Neural cell (in vitro differentiated cells): Measurements from ENCODE around the gene RBBP6.

Source experiments
- CTCF ChIP-seq: fragments of 450-650 bp; IDR thresholded peaks from 2 replicates; pipeline ENCODE4 v1.5.1; 2014; ENCODE audit warnings: antibody characterized with exemption, mild to moderate bottlenecking, moderate library complexity; ENCODE audit not compliant: poor library complexity, severe bottlenecking
- EP300 ChIP-seq: fragments of 450-650 bp; conservative IDR thresholded peaks from 2 replicates; pipeline ENCODE4 v1.6.1; 2014; ENCODE audit warnings: antibody characterized with exemption, mild to moderate bottlenecking, moderate library complexity; ENCODE audit not compliant: poor library complexity, severe bottlenecking
- EZH2 ChIP-seq: fragments of 200-600, 300-800 bp; shearing (Covaris generic), sonication (generic); IDR thresholded peaks from 2 replicates; pipeline ENCODE4 v1.6.1; 2014; ENCODE audit warnings: antibody characterized with exemption, low read length, borderline replicate concordance, mild to moderate bottlenecking; ENCODE audit not compliant: insufficient read depth, poor library complexity, severe bottlenecking
- MXI1 ChIP-seq: fragments of 450-650 bp; conservative IDR thresholded peaks from 2 replicates; pipeline ENCODE4 v1.6.1; 2014; ENCODE audit warnings: antibody characterized with exemption, mild to moderate bottlenecking; ENCODE audit not compliant: poor library complexity, severe bottlenecking
- POLR2AphosphoS5 ChIP-seq: IDR thresholded peaks from 2 replicates; pipeline ENCODE4 v1.6.1; 2012
- RAD21 ChIP-seq: fragments of 450-650 bp; conservative IDR thresholded peaks from 2 replicates; pipeline ENCODE4 v1.6.1; 2014; ENCODE audit warnings: antibody characterized with exemption, mild to moderate bottlenecking, moderate library complexity
- REST ChIP-seq: IDR thresholded peaks from 2 replicates; pipeline ENCODE4 v1.6.1; 2012; ENCODE audit warnings: borderline replicate concordance
- SMC3 ChIP-seq: fragments of 450-650 bp; conservative IDR thresholded peaks from 2 replicates; pipeline ENCODE4 v1.6.1; 2014; ENCODE audit warnings: antibody characterized with exemption, mild to moderate bottlenecking, moderate library complexity; ENCODE audit not compliant: poor library complexity
- TAF1 ChIP-seq: IDR thresholded peaks from 2 replicates; pipeline ENCODE4 v1.6.1; 2012; ENCODE audit warnings: low read depth

GRCh38 chr16:24531166-24531565 is 8.2 kb upstream of the RBBP6 start:
- TF ChIP-seq CTCF (no peak), TAF1 (no peak), SMC3 (no peak), EP300 (no peak), REST (no peak), RAD21 (no peak), POLR2AphosphoS5 (no peak), MXI1 (no peak), EZH2 (no peak)
